ENCODE data around the gene DNHD1.
A peak's percentile ranks its signal among the peaks of the same experiment; 100 is the strongest.

Gene DNHD1

GRCh38 chr11:6497069-6497839, at the start of gene DNHD1:
Gene DNHD1 (plus strand): TSS chr11:6497280. CDS start chr11:6498216, 936 bp downstream.
- no peak for DNase-seq

- no peak for DNase-seq
These were observed 48.5 kb upstream of the DNHD1 start for GRCh38 chr11:6448574-6448973.

- no peak for DNase-seq
These were observed 44.9 kb upstream of the DNHD1 start for GRCh38 chr11:6452219-6452618.

GRCh38 chr11:6453152-6453551, 43.9 kb upstream of the DNHD1 start:
- no peak for DNase-seq

- DNase-seq, result peak; percentile 53
These were observed 42.0 kb upstream of the DNHD1 start for GRCh38 chr11:6455070-6455469.

GRCh38 chr11:6456361-6457073, 40.6 kb upstream of the DNHD1 start:
- no peak for DNase-seq

- DNase-seq, result no peak
These were observed 39.3 kb upstream of the DNHD1 start for GRCh38 chr11:6457581-6458320.

- no peak for DNase-seq
These were observed 38.6 kb upstream of the DNHD1 start for GRCh38 chr11:6458352-6459098.

GRCh38 chr11:6459099-6459450, 38.0 kb upstream of the DNHD1 start:
- no peak for DNase-seq

GRCh38 chr11:6468712-6469495, 28.2 kb upstream of the DNHD1 start:
- DNase-seq, result peak; percentile 94

GRCh38 chr11:6469599-6469998, 27.5 kb upstream of the DNHD1 start:
- DNase-seq, result no peak

- DNase-seq, result no peak
These were observed 24.1 kb upstream of the DNHD1 start for GRCh38 chr11:6472934-6473333.

GRCh38 chr11:6473451-6474412, 23.3 kb upstream of the DNHD1 start, which contains the start of gene TRIM3:
Gene TRIM3 (minus strand): TSS chr11:6473941. CDS start chr11:6465695, 8,246 bp downstream.
- DNase-seq, result peak; percentile 86

GRCh38 chr11:6474413-6474792, 22.7 kb upstream of the DNHD1 start:
- DNase-seq, result no peak

GRCh38 chr11:6474806-6475500, 22.1 kb upstream of the DNHD1 start:
- DNase-seq, result no peak

- DNase-seq, result peak; percentile 93
These were observed 21.1 kb upstream of the DNHD1 start for GRCh38 chr11:6475936-6476335.

- no peak for DNase-seq
These were observed 20.5 kb upstream of the DNHD1 start for GRCh38 chr11:6476571-6476970.

GRCh38 chr11:6480299-6480914, 16.7 kb upstream of the DNHD1 start:
- DNase-seq, result no peak

GRCh38 chr11:6481012-6481923, 15.8 kb upstream of the DNHD1 start, which contains the start of the genes ARFIP2 and TIMM10B:
Gene ARFIP2 (minus strand): TSS chr11:6481331. CDS start chr11:6480421, 910 bp downstream.
Gene TIMM10B (plus strand): TSS chr11:6481501. CDS start chr11:6481517, 16 bp downstream.
- peak; percentile 98 for DNase-seq

All from NCI-H2029 (cell line).